ENCODE results near the gene FSTL4. TPM values are rescaled to one million over a fixed set of nuclear protein-coding genes. Genes with fewer than 3 reads are reported as not detected.

Gene FSTL4
- total and polyA plus RNA-seq, 2 of the 13 experiments (the other 11 are each of a cell fraction or from before 2014, with no cell fraction given) = 2.1 to 3.0 TPM

DNA sequence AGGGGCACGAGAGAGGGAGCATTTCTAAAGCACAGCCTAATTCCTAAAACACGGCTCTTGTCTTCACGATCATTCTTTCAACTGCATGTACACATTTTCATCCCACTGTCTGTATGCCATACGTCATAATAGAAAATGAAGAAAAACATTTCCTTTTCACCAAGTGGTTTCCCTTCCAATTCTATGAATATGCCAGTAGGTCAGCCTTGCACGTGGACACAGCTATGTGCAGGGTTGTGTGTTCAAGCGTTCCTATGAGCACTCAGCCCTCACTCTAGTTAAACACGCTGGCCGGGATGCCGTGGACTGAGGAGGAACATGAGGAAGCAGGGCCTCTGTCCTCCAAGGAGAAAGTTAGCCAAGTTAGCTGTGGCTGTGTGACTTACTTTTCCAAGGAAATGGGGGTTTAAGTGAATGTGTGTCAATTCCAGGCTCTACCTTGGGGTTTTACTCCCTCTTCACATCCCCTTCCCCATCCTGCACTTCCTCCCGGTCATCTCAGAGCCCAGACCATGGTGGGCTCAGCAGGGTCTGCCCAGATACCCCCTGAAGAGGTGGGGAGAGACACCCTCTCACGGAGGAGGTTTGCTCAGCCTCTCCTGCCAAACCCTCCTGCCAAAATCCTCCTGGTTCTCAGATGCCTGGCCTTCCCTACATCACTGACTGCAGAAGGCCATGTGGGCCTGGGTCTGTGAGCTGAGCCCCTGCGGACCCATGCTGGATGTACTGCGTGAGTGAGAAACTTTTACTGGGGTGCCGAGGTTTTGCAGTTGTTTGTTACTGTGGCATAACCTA is 230.6 kb downstream of the FSTL4 start:
- BruUV-seq (replicated peaks) = no TSS peak
- POLR2A ChIA-PET = no interaction called here
- no peak for TF ChIP-seq REXO4 (CRISPR knock-in tag; IDR thresholded peaks at IDR 0.05; ENCODE audit: borderline replicate concordance)
- TF ChIP-seq, protein P1, sequence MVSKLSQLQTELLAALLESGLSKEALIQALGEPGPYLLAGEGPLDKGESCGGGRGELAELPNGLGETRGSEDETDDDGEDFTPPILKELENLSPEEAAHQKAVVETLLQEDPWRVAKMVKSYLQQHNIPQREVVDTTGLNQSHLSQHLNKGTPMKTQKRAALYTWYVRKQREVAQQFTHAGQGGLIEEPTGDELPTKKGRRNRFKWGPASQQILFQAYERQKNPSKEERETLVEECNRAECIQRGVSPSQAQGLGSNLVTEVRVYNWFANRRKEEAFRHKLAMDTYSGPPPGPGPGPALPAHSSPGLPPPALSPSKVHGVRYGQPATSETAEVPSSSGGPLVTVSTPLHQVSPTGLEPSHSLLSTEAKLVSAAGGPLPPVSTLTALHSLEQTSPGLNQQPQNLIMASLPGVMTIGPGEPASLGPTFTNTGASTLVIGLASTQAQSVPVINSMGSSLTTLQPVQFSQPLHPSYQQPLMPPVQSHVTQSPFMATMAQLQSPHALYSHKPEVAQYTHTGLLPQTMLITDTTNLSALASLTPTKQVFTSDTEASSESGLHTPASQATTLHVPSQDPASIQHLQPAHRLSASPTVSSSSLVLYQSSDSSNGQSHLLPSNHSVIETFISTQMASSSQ (IDR thresholded peaks at IDR 0.05; ENCODE audit: low read depth) = no peak
- TF ChIP-seq, protein P1 (CRISPR knock-in tag; IDR thresholded peaks at IDR 0.05; ENCODE audit: borderline replicate concordance) = no peak
- TF ChIP-seq MLLT10 (CRISPR knock-in tag; IDR thresholded peaks at IDR 0.05) = no peak
- no peak for TF ChIP-seq IRX3 (CRISPR knock-in tag; IDR thresholded peaks at IDR 0.05; ENCODE audit: borderline replicate concordance, low read depth)
- TF ChIP-seq ZNF441 (CRISPR knock-in tag; IDR thresholded peaks at IDR 0.05; ENCODE audit: borderline replicate concordance) = no peak
- TF ChIP-seq ZSCAN21 (CRISPR knock-in tag; IDR thresholded peaks at IDR 0.05; ENCODE audit: borderline replicate concordance) = no peak
- TF ChIP-seq ZNF224 (CRISPR knock-in tag; IDR thresholded peaks at IDR 0.05) = no peak
- TF ChIP-seq ZNF318 (CRISPR knock-in tag; IDR thresholded peaks at IDR 0.05) = no peak
- no peak for TF ChIP-seq ZMAT3 (CRISPR knock-in tag; conservative IDR thresholded peaks at IDR 0.05)
- no peak for TF ChIP-seq MYC (CRISPR knock-in tag; IDR thresholded peaks at IDR 0.05; ENCODE audit: borderline replicate concordance)

More for the DNA sequence above, 230.6 kb downstream of the FSTL4 start:
- intact Hi-C loops (cut with micrococcal nuclease; ENCODE audit: unreplicated experiment) (no loop called here), in situ Hi-C loops (cut with HindIII; ENCODE audit: extremely low pct_ligation_motif_present, low pct_unique_long_range_greater_than_20kb) (no loop called here)
- H4K20me1 ChIP-seq (ENCODE audit: insufficient read depth, low read length) = no peaks in the 10 kb centered on the region
- DNase-seq (ENCODE audit: low spot score) = no peak
- CTCF ChIA-PET (ENCODE audit: low intra/inter-chr PET ratio, low total read pairs) = no interaction called here
- H3K79me2 ChIP-seq (ENCODE audit: insufficient read depth, low read length) = no peaks in the 10 kb centered on the region
- FAIRE-seq = no peak
- no peak overlapping the region for H3K27ac ChIP-seq (ENCODE audit: extremely low read length, insufficient read depth, low read length)
- no peak overlapping the region for H3K9ac ChIP-seq (ENCODE audit: insufficient read depth, low read depth, low read length)
- H3K4me3 ChIP-seq (replicated peaks in 1 of 3; ENCODE audit: insufficient read depth in 1 of 3, low read depth in 2 of 3, low read length in 3 of 3) = no peak overlapping the region
- H3K27me3 ChIP-seq (ENCODE audit: control insufficient read depth in 1 of 2, insufficient read depth in 2 of 2, low read length in 2 of 2) = peaks cover 4 to 39% of the 10 kb centered on the region in 2 experiments; a peak in 4 of 5 replicates
- no peaks in the 10 kb centered on the region for H3K4me1 ChIP-seq (ENCODE audit: insufficient read depth, low read length)
- H3K4me2 ChIP-seq (ENCODE audit: low read depth, low read length) = no peak overlapping the region
- H2AFZ ChIP-seq (ENCODE audit: low read length) = no peak overlapping the region
- WGBS (ENCODE audit: low lambda C conversion rate) = 26% methylated on average over 13 of the region's 14 CpGs
- no peak for ATAC-seq
- H3K9me3 ChIP-seq (ENCODE audit: low read length) = peaks cover 12% of the 10 kb centered on the region
- H3K36me3 ChIP-seq (replicated peaks in 1 of 2; ENCODE audit: control insufficient read depth in 1 of 2, insufficient read depth in 2 of 2, low read length in 2 of 2) = no peaks in the 10 kb centered on the region

Data from HepG2 (cell line).